Activated naive CD8-positive, alpha-beta T cell (primary cell): ENCODE results near the gene NBEAL2.

ENCODE experiments used
- H3K27ac Mint-ChIP-seq: one replicate; pipeline ENCODE4 v1.8.0; 2021; ENCODE audit warnings: mixed read lengths
- H3K27me3 Mint-ChIP-seq: one replicate; pipeline ENCODE4 v1.8.0; 2021; ENCODE audit warnings: mixed read lengths
- H3K36me3 Mint-ChIP-seq: one replicate; pipeline ENCODE4 v1.8.0; 2021; ENCODE audit warnings: mixed read lengths
- H3K4me1 Mint-ChIP-seq: one replicate; pipeline ENCODE4 v1.8.0; 2021; ENCODE audit warnings: low read depth, mixed read lengths
- H3K4me3 Mint-ChIP-seq: one replicate; pipeline ENCODE4 v1.8.0; 2021; ENCODE audit warnings: mild to moderate bottlenecking, mixed read lengths
- H3K9me3 Mint-ChIP-seq: one replicate; pipeline ENCODE4 v1.8.0; 2021; ENCODE audit warnings: low read depth, mixed read lengths

Gene NBEAL2

GRCh38 chr3:47003056-47003410 is 23.6 kb downstream of the NBEAL2 start:
- H3K36me3 Mint-ChIP-seq: peaks cover 4% of the 10 kb centered on the region
- no peak overlapping the region for H3K4me3 Mint-ChIP-seq
- peaks cover 3% of the 10 kb centered on the region for H3K4me1 Mint-ChIP-seq
- H3K27me3 Mint-ChIP-seq: no peaks in the 10 kb centered on the region
- no peaks in the 10 kb centered on the region for H3K9me3 Mint-ChIP-seq
- no peak overlapping the region for H3K27ac Mint-ChIP-seq

GRCh38 chr3:47003461-47004368 is 24.2 kb downstream of the NBEAL2 start:
- Mint-ChIP-seq H3K27ac (no peak overlapping the region), H3K4me3 (no peak overlapping the region), H3K36me3 (peaks cover 3% of the 10 kb centered on the region), H3K4me1 (peaks cover 4% of the 10 kb centered on the region), H3K9me3 (no peaks in the 10 kb centered on the region), H3K27me3 (no peaks in the 10 kb centered on the region)

GRCh38 chr3:47004369-47005211 is 25.1 kb downstream of the NBEAL2 start:
- Mint-ChIP-seq H3K9me3 (no peaks in the 10 kb centered on the region), H3K27ac (no peak overlapping the region), H3K27me3 (no peaks in the 10 kb centered on the region), H3K36me3 (peaks cover 3% of the 10 kb centered on the region), H3K4me1 (peaks cover 4% of the 10 kb centered on the region), H3K4me3 (no peak overlapping the region)

DNA sequence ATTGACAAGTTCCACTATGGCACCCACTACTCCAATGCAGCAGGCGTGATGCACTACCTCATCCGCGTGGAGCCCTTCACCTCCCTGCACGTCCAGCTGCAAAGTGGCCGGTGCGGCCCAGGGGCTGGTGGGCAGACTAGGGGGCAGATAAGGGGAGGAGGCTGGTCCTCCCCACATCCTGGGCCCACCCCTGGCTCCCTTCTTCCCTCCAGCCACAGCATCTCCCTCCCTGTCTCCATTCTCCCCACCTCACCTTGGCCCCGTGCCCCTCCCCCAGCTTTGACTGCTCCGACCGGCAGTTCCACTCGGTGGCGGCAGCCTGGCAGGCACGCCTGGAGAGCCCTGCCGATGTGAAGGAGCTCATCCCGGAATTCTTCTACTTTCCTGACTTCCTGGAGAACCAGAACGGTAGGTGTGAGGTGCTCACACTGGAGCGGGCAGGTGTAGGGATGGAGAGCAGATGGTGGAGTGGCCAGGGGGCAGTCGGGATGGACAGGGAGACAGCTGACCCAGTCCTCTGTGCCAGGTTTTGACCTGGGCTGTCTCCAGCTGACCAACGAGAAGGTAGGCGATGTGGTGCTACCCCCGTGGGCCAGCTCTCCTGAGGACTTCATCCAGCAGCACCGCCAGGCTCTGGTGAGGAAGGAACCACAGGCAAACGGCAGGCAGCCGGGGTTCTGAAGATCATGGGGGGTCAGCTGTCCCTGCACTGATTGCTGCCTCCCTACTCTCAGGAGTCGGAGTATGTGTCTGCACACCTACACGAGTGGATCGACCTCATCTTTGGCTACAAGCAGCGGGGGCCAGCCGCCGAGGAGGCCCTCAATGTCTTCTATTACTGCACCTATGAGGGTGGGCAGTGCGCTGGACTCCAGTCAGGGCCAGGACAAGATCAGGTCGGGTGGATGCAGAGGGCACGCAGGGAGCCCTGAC is 26.0 kb downstream of the NBEAL2 start:
- H3K36me3 Mint-ChIP-seq: peaks cover 3% of the 10 kb centered on the region

GRCh38 chr3:47006145-47006651 is 26.7 kb downstream of the NBEAL2 start:
- no peaks in the 10 kb centered on the region for H3K9me3 Mint-ChIP-seq
- no peaks in the 10 kb centered on the region for H3K27me3 Mint-ChIP-seq
- no peak overlapping the region for H3K27ac Mint-ChIP-seq
- H3K4me1 Mint-ChIP-seq: peaks cover 9% of the 10 kb centered on the region
- H3K4me3 Mint-ChIP-seq: no peak overlapping the region
- H3K36me3 Mint-ChIP-seq: peaks cover 3% of the 10 kb centered on the region

More for the DNA sequence above, 26.0 kb downstream of the NBEAL2 start:
- Mint-ChIP-seq H3K4me1 (peaks cover 7% of the 10 kb centered on the region), H3K9me3 (no peaks in the 10 kb centered on the region), H3K4me3 (no peak overlapping the region), H3K27me3 (no peaks in the 10 kb centered on the region), H3K27ac (no peak overlapping the region)

- peaks cover 9% of the 10 kb centered on the region for H3K4me1 Mint-ChIP-seq
- no peak overlapping the region for H3K27ac Mint-ChIP-seq
- no peaks in the 10 kb centered on the region for H3K27me3 Mint-ChIP-seq
- peaks cover 3% of the 10 kb centered on the region for H3K36me3 Mint-ChIP-seq
- H3K4me3 Mint-ChIP-seq: no peak overlapping the region
- H3K9me3 Mint-ChIP-seq: no peaks in the 10 kb centered on the region
Observed at GRCh38 chr3:47007001-47007400, 27.5 kb downstream of the NBEAL2 start.

DNA sequence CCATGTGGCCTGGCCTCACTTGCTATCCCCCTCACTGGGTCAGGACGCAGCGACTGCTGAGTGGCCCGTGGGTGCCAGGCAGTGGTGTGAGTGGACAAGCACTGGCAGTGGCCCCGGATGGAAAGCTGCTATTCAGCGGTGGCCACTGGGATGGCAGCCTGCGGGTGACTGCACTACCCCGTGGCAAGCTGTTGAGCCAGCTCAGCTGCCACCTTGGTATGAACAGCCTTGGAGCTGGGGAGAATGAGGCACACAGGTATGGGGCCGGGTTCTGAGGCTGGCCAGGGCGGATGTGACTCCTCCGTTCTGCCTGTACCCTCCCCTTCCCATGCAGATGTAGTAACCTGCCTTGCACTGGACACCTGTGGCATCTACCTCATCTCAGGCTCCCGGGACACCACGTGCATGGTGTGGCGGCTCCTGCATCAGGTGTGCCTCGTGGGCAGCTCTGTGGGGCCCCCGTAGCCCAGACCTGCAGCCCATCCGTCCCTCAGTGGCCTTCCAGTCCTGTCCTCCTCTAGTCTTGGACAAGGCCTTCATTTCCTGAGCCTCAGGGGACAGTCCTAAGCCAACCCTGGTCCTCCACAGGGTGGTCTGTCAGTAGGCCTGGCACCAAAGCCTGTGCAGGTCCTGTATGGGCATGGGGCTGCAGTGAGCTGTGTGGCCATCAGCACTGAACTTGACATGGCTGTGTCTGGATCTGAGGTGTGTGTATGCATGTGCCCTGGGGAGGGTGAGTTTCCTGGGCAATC is 28.2 kb downstream of the NBEAL2 start:
- H3K27ac Mint-ChIP-seq: no peak overlapping the region
- H3K27me3 Mint-ChIP-seq: no peaks in the 10 kb centered on the region
- no peaks in the 10 kb centered on the region for H3K9me3 Mint-ChIP-seq
- H3K4me1 Mint-ChIP-seq: peaks cover 9% of the 10 kb centered on the region
- H3K4me3 Mint-ChIP-seq: no peak overlapping the region
- H3K36me3 Mint-ChIP-seq: peaks cover 3% of the 10 kb centered on the region

- Mint-ChIP-seq H3K4me1 (peaks cover 9% of the 10 kb centered on the region), H3K9me3 (no peaks in the 10 kb centered on the region), H3K27ac (peak overlapping the region; percentile 61), H3K36me3 (peaks cover 3% of the 10 kb centered on the region), H3K27me3 (no peaks in the 10 kb centered on the region), H3K4me3 (peak overlapping the region; percentile 63)
Observed at GRCh38 chr3:47008234-47008796, 28.8 kb downstream of the NBEAL2 start.

GRCh38 chr3:47008851-47009224 is 29.4 kb downstream of the NBEAL2 start:
- H3K27ac Mint-ChIP-seq: peak overlapping the region; percentile 61
- H3K4me1 Mint-ChIP-seq: peaks cover 10% of the 10 kb centered on the region
- H3K4me3 Mint-ChIP-seq: peak overlapping the region; percentile 63
- H3K9me3 Mint-ChIP-seq: no peaks in the 10 kb centered on the region
- peaks cover 3% of the 10 kb centered on the region for H3K36me3 Mint-ChIP-seq
- no peaks in the 10 kb centered on the region for H3K27me3 Mint-ChIP-seq

- Mint-ChIP-seq H3K4me3 (peak overlapping the region; percentile 72), H3K27me3 (no peaks in the 10 kb centered on the region), H3K36me3 (peaks cover 3% of the 10 kb centered on the region), H3K27ac (peak overlapping the region; percentile 81), H3K4me1 (peaks cover 10% of the 10 kb centered on the region), H3K9me3 (no peaks in the 10 kb centered on the region)
Observed at GRCh38 chr3:47009225-47010110, 30.0 kb downstream of the NBEAL2 start.

DNA sequence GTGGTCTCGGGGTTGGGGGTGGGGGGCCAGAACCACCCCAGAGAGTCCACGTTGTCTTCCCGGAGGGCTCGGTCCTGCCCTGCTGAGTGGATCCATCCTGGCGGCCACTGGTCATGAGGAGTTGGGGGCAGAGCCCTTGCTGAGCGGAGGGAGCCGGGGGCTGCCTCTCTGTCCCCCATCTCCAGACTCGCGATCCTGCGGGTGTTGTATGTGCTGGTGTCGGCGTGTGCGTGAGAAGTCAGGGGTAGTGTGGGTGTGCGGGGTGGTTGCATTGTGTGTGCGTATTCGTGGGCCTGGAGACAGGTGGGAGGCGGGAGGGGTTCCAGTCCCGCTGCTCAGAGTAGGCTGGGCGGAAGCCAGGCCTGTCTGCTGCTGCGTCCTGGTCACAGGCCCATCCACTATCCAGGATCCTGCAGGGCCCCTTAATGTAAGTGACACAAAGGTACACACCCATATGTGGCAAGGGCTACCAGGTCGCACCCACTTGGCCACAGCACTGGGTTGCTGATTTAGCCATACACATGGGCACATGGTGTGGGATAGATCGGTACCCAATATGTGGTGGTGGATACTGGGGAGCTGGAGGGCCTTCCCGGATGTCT is 30.7 kb downstream of the NBEAL2 start:
- peak overlapping the region; percentile 72 for H3K4me3 Mint-ChIP-seq

DNA sequence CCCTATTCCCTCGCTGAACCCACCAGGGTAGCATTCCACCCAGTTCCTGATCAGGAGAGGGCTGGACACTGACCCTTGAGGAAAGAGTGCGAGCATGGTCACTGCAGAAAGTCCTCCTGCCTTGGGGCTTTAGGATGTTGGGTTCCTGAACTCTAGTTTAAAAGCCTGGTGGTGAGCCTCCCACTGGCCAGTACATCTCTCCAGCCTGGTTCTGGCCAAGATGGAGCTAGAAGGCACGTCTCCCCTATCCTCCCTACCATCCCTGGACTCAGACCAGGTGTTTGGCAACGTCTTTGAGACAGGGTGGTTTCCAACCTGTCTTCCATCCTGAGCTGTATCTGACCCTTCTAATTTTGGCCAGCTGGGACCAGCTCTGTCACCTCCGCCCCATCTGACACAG is 31.4 kb downstream of the NBEAL2 start:
- H3K27me3 Mint-ChIP-seq: no peaks in the 10 kb centered on the region
- H3K36me3 Mint-ChIP-seq: peaks cover under 1% of the 10 kb centered on the region
- peak overlapping the region; percentile 58 for H3K27ac Mint-ChIP-seq
- H3K4me3 Mint-ChIP-seq: peak overlapping the region; percentile 49
- no peaks in the 10 kb centered on the region for H3K9me3 Mint-ChIP-seq
- peaks cover 10% of the 10 kb centered on the region for H3K4me1 Mint-ChIP-seq

More for the DNA sequence above, 30.7 kb downstream of the NBEAL2 start:
- H3K9me3 Mint-ChIP-seq: no peaks in the 10 kb centered on the region
- H3K36me3 Mint-ChIP-seq: peaks cover 3% of the 10 kb centered on the region
- peak overlapping the region; percentile 81 for H3K27ac Mint-ChIP-seq
- peaks cover 10% of the 10 kb centered on the region for H3K4me1 Mint-ChIP-seq
- H3K27me3 Mint-ChIP-seq: no peaks in the 10 kb centered on the region
